NCI-H1048 (cell line): ENCODE results near the gene UGT1A3.
"Not testable (repeated sequence)": the region's sequence is repeated elsewhere in the genome, so short reads cannot be mapped to it uniquely, and the experiment has no call there.

ENCODE experiments used
- DNase-seq: peaks from one replicate; lab custom pipeline; 2025; lab: John Stamatoyannopoulos, UW

Gene UGT1A3

DNA sequence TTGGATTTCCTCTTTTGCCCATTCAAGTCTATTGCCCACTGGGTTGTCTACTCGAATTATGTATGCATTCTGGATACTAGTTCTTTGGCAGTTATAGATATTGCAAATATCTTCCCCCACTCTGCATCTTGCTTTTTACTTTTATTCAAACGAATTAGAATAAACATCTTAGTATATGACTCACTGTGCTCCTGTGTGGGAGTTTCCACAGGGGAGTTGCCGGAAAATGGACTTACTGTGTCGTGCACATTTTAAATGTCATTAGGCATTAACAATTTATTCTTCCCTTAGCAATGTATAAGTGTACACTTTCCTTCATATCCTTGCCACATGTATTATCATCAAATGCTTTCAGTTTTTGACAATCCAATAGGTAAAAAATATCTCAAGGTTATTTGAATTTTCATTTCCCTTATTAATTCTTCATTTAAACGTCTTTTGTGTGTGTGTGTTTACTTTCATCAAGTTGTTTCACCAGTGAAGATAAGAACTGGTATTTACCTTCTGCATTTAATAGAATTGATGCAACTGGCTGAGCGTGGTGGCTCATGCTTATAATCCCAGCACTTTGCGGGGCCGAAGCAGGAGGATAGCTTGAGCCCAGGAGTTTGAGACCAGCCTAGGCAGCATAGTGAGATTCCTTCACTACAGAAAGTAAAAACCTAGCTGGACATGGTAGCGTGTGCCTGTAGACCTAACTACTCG lies 20.8 kb upstream of the UGT1A3 start:
- DNase-seq: no peak

DNA sequence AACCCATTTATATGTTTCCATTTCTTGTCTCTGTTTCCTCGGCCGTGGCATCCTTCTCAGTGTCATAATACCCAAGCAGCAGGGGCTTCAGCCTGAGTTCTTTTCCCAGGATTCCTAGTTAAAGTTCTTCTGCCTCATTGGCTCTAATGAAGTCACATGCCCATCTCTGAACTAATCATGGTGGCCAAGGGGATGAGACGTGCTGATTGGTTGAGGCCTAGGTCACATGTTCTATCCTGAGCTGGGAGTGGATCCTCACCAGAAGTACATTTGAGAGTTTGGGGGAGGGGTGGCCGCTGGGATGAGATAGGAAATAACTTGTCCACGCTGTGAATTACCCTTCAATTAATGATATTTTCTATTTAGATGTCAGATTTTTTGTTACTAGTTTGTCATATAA lies 19.9 kb upstream of the UGT1A3 start:
- no peak for DNase-seq

DNA sequence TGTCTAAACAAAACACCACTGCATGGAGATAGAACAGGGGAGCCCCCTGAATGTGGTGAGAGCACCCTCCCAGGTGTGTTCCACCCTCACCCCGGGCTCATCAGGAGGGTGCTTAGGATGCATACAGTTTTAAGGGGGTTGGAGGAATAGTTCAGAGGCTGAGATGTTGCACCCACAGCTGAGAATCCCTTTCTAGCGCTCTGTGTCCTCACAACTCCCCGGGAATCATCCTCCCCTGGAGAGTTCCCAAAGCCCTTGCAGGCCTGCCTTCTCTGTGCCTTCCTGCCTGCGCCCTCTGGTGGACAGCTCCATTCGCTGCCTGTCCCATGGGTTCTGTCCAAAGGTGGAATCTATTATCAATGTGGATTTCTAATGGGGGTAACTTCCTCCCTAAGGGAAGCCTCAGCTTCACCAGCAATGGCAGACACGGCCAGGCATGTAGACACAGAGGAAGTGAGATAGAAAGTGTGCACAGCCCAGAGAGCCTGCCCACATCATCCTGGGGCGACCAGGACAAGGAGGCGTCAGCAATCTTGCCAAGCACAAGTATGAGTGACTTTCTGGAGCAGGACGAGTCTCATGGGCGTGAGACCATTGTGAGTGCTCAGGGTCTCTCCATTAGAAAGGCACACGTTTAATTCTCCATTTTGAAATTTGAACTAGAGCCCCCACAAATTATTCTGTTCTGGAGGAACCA lies 17.4 kb upstream of the UGT1A3 start:
- peak; percentile 45 for DNase-seq

DNA sequence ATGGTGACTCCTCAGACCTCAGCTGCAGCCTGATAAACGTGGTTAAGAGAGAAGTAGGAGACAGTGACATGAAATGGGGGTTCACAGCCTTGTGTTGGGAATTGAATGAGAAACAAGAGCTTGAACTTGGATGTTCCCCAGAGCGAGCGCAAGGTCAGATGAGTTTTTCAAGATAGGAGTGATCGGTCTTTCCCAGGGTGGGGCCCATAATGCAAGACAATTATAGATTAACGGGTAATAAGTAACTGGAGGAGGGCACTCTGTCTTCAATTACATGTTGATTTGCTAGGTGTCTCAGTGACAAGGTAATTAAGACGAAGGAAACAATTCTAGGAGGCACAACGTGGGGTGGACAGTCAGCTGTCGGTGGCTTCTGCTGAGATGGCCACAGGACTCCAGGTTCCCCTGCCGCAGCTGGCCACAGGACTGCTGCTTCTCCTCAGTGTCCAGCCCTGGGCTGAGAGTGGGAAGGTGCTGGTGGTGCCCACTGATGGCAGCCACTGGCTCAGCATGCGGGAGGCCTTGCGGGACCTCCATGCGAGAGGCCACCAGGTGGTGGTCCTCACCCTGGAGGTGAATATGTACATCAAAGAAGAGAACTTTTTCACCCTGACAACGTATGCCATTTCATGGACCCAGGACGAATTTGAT lies 16.1 kb upstream of the UGT1A3 start, which contains the start of gene UGT1A5:
UGT1A5 (plus strand) TSS at position 297 of the 651 bp plus-strand sequence; CDS start at position 382, 85 bp downstream.
- DNase-seq: no peak

DNA sequence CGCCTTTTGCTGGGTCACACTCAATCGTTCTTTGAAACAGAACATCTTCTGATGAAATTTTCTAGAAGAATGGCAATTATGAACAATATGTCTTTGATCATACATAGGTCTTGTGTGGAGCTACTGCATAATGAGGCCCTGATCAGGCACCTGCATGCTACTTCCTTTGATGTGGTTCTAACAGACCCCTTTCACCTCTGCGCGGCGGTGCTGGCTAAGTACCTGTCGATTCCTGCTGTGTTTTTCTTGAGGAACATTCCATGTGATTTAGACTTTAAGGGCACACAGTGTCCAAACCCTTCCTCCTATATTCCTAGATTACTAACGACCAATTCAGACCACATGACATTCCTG lies 15.6 kb upstream of the UGT1A3 start:
- DNase-seq: no peak

DNA sequence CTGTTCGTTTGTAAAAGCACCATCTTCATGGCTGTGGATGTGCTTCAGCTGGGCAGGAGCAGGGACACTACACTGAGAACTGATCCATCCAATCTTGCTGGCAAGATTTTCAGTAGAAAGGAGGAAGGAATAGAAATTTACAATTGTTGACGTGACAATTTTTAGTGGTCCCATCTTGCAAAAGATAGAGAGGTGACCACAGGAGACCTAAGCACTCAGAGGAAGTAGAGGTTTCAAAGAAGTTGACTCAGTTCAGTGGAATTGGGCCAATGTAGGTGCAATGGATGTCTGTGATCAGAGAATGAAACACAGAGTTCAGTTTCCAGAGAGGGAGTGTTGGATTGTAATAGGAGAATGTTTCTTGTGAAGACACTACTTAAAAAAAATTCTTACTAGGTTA lies 14.7 kb upstream of the UGT1A3 start:
- DNase-seq: no peak

DNA sequence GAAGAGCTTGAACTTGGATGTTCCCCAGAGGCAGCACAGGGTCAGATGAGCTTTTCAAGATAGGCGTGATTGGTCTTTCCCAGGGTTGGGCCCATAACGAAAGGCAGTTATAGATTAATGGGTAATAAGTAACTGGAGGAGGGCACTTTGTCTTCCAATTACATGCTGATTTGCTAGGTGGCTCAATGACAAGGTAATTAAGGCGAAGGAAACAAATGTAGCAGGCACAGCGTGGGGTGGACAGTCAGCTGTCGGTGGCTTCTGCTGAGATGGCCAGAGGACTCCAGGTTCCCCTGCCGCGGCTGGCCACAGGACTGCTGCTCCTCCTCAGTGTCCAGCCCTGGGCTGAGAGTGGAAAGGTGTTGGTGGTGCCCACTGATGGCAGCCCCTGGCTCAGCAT lies 10.3 kb upstream of the UGT1A3 start, which contains the start of gene UGT1A4:
UGT1A4 (plus strand) TSS at position 185 of the 400 bp plus-strand sequence; CDS start at position 270, 85 bp downstream.
- no peak for DNase-seq

DNA sequence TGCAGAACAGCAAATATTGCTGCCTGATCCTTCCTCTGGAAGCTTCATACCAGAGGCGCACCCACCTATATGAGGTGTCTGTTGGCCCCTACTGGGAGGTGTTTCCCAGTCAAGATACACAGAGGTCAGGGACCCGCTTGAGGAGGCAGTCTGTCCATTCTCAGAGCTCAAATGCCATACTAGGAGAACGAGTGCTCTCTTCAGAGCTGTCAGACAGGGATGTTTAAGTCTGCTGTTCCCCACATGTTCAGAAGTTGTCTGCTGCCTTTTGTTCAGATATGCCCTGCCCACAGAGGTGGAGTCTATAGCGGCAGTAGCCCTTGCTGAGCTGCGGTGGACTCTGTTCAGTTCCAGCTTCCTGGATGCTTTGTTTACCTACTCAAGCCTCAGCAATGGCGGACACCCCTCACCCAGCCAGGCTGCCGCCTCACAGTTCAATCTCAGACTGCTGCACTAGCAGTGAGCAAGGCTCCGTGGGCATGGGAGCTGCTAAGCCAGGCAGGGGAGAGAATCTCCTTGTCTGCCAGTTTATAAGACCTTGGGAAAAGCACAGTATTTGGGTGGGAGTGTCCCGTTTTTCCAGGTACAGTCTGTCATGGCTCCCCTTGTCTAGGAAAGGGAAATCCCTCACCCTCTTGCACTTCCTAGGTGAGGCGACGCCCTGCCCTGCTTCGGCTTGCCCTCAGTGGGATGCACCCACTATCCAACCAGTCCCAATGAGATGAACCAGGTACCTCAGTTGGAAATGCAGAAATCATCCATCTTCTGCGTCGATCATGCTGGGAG lies 8.2 kb downstream of the UGT1A3 start:
- not testable (repeated sequence) for DNase-seq

DNA sequence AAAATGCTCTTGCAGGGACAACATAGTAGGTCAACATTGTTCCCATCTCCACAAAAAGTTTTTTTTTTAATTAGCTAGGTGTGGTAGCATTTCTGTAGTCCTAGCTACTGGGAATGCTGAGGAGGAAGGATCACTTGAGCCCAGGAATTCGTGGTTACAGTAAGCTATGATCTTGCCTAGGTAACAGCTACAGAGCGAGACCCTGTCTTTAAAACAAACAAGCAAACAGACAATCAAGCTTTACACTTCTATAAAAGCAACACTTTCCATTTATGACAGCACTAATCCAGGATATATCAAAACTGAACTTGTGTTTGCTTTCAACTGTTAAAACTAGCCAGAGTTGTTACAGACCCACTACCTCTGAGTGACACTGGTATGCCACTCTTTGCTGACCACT lies 12.0 kb downstream of the UGT1A3 start:
- DNase-seq: no peak

DNA sequence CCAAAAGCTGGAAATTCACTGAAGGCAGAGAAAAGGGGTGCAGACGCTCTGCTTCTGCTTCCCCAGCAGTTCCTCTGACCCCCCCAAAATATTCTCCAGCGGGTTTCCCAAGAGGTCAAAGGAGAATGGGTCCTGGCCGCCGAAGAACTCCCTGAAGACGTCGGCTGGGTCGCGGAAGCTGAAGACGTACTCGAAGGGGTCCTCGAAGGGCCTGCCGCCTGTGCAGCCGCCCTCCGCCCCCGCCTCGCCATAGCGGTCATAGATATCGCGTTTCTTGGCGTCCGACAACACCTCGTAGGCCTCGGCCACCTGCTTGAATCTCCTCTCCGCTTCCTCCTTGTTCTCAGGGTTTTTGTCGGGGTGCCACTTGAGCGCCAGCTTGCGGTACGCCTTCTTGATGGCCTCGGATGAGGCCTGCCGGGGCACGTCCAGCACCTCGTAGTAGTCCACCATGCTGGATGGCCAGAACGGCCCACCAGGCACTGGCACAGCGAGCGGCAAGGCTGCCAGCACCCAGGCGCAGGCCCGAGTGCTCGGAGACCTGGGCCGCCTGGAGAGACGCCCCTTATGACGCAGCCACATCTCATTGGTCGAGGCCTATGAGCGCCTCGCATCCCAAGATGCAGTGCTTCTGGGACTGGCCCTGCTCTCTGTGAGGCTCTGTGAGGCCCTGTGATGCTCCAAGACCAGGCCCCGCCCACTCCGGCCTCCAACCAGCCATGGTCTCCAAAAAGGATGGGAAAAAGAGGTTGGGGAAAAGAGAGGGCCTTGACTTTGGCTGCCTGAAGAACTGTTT lies 14.8 kb downstream of the UGT1A3 start:
- no peak for DNase-seq

DNA sequence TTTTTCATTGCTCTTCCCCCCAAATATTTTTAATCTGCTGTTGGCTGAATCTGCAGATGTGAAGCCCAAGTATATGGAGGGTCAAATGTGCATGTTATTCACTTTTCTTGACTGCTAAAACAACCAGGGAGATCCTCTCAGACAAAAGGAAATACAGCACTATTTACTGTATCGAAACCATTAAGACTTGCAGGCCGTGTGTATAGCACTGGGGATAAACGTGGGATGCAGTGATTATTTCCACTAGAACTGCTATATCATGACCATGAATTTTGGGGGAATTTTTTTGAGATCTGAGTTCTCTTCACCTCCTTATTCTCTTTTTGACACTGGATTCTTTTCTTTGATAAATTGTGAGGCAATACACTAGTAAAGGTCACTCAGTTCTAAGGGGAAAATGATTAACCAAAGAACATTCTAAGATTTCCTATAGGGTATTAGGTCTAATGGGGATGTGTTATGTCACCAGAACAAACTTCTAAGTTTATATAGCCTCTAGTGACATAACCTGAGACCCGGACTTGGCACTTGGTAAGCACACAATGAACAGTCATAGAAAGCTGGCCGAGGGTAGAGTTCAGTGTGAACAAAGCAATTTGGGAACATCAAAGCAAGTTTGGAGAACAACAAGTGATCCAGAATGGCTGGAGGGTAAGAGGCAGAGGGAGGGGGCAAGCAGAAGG lies 16.4 kb downstream of the UGT1A3 start:
- no peak for DNase-seq

DNA sequence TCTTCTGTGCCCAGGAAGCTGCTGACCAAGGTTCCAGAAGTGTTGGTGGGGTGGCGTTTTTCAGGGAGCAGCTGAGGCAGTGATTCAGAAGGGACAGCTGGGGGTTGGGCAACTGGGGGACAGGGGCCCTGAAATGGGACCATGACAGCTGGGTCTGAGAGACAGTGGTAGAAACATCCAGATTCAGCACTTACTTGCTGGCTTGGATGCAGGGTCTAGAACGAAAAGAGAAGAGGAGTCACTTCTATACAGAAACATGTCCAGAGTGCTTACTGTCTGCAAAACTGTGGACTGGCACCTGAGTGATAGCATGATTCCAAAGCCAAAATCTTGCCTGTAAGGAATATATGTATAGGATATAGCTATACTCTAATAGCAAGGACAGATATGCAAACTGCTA lies 17.0 kb downstream of the UGT1A3 start:
- not testable (repeated sequence) for DNase-seq

DNA sequence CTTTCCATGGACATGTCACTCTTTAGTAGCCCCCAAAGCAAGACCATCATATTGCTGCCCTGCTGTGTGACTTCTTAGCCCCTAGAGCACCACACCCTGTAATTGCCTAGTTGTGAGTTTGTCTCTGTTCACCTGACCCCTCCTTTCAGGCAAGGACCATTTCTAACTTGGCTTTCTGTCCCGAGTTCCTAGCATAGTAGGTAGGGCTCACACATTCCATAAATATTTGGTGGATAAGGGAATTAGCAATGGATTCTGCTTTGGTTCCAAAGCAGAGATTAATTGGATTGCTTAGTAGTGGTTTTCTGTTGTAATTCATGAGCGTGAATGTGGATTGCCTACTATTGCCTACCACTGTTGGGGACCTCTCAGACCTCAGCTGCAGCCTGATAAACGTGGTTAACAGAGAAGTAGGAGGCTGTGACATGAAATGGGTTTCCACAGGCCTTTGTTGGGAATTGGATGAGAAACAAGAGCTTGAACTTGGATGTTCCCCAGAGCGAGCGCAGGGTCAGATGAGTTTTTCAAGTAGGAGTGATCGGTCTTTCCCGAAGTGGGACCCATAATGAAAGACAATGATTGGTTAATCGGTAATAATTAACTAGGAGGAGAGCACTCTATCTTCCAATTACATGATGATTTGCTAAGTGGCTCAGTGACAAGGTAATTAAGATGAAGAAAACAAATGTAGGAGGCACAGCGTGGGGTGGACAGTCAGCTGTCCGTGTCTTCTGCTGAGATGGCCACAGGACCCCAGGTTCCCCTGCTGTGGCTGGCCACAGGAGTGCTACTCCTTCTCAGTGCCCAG lies 17.8 kb downstream of the UGT1A3 start:
- DNase-seq: no peak

DNA sequence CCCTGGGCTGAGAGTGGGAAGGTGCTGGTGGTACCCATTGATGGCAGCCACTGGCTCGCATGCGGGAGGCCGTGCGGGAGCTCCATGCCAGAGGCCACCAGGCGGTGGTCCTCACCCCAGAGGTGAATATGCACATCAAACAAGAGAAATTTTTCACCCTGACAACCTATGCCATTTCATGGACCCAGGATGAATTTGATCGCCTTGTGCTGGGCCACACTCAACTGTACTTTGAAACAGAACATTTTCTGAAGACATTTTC lies 18.4 kb downstream of the UGT1A3 start:
- DNase-seq: no peak

DNA sequence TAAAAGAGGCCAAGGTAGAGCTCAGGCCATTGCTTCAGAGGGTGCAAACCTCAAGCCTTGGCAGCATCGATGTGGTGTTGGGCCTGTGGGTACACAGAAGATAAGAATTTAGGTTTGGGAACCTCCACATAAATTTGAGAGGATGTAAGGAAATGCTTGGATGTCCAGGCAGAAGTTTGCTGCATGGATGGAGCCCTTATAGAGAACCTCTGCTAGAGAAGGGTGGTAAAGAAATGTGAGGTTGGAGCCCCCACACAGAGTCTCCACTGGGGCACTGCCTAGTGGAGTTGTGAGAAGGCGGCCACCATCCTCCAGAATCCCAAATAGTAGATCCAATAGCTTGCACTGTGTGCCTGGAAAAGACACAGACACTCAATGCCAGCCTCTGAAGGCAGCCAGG lies 21.8 kb downstream of the UGT1A3 start:
- DNase-seq: not testable (repeated sequence)

DNA sequence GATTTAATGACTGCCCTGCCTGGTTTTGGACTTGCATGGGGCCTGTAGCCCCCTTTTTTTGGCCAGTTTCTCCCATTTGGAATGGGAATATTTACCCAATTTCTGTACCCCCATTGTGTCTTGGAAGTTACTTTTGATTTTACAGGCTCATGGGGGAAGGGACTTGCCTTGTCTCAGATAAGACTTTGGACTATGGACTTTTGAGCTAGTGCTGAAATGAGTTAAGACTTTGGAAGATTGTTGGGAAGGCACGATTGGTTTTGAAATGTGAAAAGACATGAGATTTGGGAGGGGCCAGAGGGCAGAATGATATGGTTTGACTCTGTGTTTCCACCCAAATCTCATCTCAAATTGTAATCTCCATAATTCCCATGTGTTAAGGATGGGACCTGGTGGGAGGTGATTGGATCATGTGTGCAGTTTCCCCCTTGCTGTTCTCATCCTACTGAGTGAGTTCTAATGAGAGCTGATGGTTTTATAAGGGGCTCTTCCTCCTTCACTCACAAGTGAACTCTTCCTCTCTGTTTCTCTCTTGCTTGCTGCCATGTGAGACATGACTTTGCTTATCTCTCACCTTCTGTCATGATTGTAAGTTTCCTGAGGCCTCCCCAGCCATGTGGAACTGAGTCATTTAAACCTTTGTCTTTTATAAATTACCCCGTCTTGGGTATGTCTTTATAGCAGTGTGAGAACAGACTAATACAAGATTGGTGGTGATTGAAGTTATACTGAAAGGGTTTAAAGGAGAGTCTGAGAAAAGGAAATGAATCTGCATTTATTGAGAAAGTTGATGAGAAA lies 22.6 kb downstream of the UGT1A3 start:
- DNase-seq: not testable (repeated sequence)

DNA sequence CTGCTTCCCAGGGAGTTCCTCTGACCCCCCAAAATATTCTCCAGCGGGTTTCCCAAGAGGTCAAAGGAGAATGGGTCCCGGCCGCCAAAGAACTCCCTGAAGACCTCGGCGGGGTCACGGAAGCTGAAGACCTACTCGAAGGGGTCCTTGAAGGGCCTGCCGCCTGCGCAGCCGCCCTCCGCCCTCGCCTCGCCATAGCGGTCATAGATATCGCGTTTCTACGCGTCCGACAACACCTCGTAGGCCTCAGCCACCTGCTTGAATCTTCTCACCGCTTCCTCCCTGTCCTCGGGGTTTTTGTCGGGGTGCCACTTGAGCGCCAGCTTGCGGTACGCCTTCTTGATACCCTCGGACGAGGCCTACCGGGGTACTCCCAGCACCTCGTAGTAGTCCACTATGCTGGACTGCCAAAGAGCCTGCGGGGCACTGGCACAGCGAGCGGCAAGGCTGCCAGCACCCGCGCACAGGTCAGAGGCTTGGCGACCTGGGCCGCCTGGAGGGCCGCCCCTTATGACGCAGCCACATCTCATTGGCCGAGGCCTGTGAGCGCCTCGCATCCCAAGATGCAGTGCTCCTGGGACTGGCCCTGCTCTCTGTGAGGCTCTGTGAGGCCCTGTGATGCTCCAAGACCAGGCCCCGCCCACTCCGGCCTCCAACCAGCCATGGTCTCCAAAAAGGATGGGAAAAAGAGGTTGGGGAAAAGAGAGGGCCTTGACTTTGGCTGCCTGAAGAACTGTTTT lies 26.2 kb downstream of the UGT1A3 start:
- DNase-seq: no peak

DNA sequence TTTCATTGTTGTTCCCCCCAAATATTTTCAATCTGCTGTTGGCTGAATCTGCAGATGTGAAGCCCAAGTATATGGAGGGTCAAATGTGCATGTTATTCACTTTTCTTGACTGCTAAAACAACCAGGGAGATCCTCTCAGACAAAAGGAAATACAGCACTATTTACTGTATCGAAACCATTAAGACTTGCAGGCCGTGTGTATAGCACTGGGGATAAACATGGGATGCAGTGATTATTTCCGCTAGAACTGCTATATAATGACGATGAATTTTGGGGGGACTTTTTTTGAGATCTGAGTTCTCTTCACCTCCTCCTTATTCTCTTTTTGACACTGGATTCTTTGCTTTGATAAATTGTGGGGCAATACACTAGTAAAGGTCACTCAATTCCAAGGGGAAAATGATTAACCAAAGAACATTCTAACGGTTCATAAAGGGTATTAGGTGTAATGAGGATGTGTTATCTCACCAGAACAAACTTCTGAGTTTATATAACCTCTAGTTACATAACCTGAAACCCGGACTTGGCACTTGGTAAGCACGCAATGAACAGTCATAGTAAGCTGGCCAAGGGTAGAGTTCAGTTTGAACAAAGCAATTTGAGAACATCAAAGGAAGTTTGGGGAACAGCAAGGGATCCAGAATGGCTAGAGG lies 27.7 kb downstream of the UGT1A3 start:
- no peak for DNase-seq
